A673 (cell line): ENCODE results near the gene GALNT13. TPM values are rescaled to one million over a fixed set of nuclear protein-coding genes. Genes with fewer than 3 reads are reported as not detected.

Experiments
- BruUV-seq: library from RNA; stranded (reverse); fragments of 400-500 nt; replicated peaks from 2 replicates; lab custom pipeline; 2021; lab: Mats Ljungman, UMichigan
- CTCF ChIA-PET: fragments of 300-600 bp; sonication (Branson Sonifier 250); formaldehyde crosslinking; loops from one replicate; lab custom pipeline; 2022; ENCODE audit warnings: antibody characterized with exemption; lab: Charles Lee
- POLR2A ChIA-PET: fragments of 300-600 bp; sonication (Branson Sonifier 250); formaldehyde crosslinking; loops from one replicate; lab custom pipeline; 2022; ENCODE audit warnings: antibody characterized with exemption; ENCODE audit not compliant: low non-redundant PET; lab: Charles Lee
- DNase-seq: peaks from one replicate; pipeline ENCODE4 v3.0.0-alpha.2; 2015; ENCODE audit warnings: low spot score
- H3K27ac ChIP-seq: fragments of 200-600 bp; sonication (generic); 2 replicates; pipeline ENCODE4 v1.5.1; 2016; ENCODE audit warnings: mixed run types, low read depth, mild to moderate bottlenecking, mixed read lengths, antibody characterized with exemption, low read length; ENCODE audit not compliant: poor library complexity, severe bottlenecking
- H3K27me3 ChIP-seq: fragments of 200-600 bp; sonication (generic); replicated peaks from 2 replicates; pipeline ENCODE4 v1.6.1; 2017; ENCODE audit warnings: mixed run types, low read depth, mild to moderate bottlenecking, mixed read lengths, antibody characterized with exemption, low read length; ENCODE audit not compliant: insufficient read depth, poor library complexity
- H3K36me3 ChIP-seq: fragments of 200-600 bp; sonication (generic); 2 replicates; pipeline ENCODE4 v1.6.1; 2016; ENCODE audit warnings: mixed run types, mild to moderate bottlenecking, mixed read lengths, antibody characterized with exemption, low read length; ENCODE audit not compliant: insufficient read depth, poor library complexity, severe bottlenecking
- H3K4me1 ChIP-seq: fragments of 200-600 bp; sonication (generic); 2 replicates; pipeline ENCODE4 v1.6.1; 2017; ENCODE audit warnings: mixed run types, mild to moderate bottlenecking, mixed read lengths, antibody characterized with exemption, low read length; ENCODE audit not compliant: insufficient read depth, poor library complexity, severe bottlenecking
- H3K4me3 ChIP-seq: fragments of 200-600 bp; sonication (generic); 2 replicates; pipeline ENCODE4 v1.5.1; 2016; ENCODE audit warnings: low read depth, mixed run types, mild to moderate bottlenecking, mixed read lengths, low read length; ENCODE audit not compliant: poor library complexity, severe bottlenecking
- H3K9me3 ChIP-seq: fragments of 200-600 bp; sonication (generic); 2 replicates; pipeline ENCODE4 v1.6.1; 2016; ENCODE audit warnings: mixed run types, low read depth, mild to moderate bottlenecking, mixed read lengths, antibody characterized with exemption, low read length; ENCODE audit not compliant: poor library complexity, severe bottlenecking
- CTCF ChIP-seq: fragments of 300-800, 200-600 bp; sonication (generic); conservative IDR thresholded peaks from 2 replicates; pipeline ENCODE4 v1.5.1; 2017; ENCODE audit warnings: low read depth, mild to moderate bottlenecking, antibody characterized with exemption, low read length, moderate library complexity, mixed read lengths
- EZH2 ChIP-seq: fragments of 200-600 bp; sonication (generic); IDR thresholded peaks from 2 replicates; pipeline ENCODE4 v1.6.1; 2017; ENCODE audit warnings: borderline replicate concordance, low read depth, mild to moderate bottlenecking, mixed read lengths, antibody characterized with exemption, low read length; ENCODE audit not compliant: poor library complexity, severe bottlenecking
- intact Hi-C: fragments of 100-400 bp; cut with micrococcal nuclease; formaldehyde crosslinking; loops from one replicate; pipeline ENCODE4 v1.10.0; 2022; ENCODE audit not compliant: unreplicated experiment
- total RNA-seq: library from RNA; stranded (reverse); gene quantifications from 2 replicates; pipeline ENCODE4 v1.2.3, GENCODE V29; 2021

GALNT13 gene
- total RNA-seq, 1 experiment from 2014 or later: not detected

DNA sequence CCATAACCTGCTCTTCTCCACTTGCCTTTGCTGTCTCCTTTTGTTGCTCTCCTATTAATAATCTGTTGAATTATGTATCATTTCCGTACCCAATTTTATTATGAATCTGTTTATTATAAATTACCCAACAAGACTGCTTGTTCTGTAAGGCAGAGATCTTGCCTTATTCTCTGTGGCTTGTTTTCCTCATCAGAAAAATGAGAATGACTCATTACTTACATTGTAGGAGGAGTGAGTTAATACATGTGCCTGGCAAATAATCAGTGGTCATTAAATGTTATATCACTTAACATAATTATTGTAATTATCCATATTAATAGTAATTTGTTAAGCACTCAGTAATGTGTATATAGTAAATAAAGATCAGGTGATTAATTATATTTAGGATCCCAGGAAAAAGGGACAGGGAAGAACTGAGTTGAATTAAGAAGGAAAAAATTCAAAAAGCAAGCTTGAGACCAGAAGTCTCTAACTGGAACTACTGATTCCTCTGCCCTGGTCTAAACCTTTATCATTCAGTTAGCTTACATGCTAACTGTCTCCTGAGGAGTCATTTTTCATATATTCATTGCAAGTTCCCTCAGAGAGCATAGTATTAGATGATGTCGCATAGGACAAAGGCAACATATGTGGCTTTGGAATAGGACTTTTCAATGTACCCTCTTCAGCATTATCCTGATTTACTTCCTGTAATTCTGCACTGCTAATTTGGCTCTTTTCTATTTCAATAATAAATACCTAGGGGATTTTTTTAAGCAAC, 335.7 kb downstream of the GALNT13 start:
- H3K27ac ChIP-seq: no peak overlapping the region
- DNase-seq: no peak
- H3K27me3 ChIP-seq: no peaks in the 10 kb centered on the region
- no peaks in the 10 kb centered on the region for H3K9me3 ChIP-seq
- ChIA-PET CTCF (no interaction called here), POLR2A (no interaction called here)
- H3K4me1 ChIP-seq: no peaks in the 10 kb centered on the region
- H3K4me3 ChIP-seq: no peak overlapping the region
- TF ChIP-seq EZH2 (no peak), CTCF (no peak)
- no TSS peak for BruUV-seq
- intact Hi-C loops: no loop called here
- H3K36me3 ChIP-seq: no peaks in the 10 kb centered on the region

DNA sequence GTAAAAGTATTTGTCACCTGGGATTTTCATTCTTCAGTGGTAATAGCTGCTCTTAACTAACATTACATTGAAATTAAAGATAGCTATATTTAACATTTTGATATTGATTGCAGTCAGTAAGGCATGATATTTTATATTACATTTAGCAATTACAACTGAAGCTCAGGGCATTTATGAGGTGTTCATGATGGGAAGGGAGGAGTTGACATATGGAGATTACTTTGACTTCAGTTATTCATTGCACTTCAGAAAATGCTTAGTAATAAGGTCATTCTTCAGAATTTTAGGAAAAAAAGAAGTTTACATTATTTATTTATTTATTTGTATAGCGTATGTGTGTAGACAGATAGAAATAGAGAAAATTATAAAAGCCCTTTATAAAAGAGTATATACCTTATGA, 352.0 kb downstream of the GALNT13 start:
- BruUV-seq: no TSS peak
- intact Hi-C loops: no loop called here
- no peaks in the 10 kb centered on the region for H3K9me3 ChIP-seq
- ChIA-PET CTCF (no interaction called here), POLR2A (no interaction called here)
- H3K4me3 ChIP-seq: no peak overlapping the region
- H3K27me3 ChIP-seq: no peaks in the 10 kb centered on the region
- DNase-seq: no peak
- H3K36me3 ChIP-seq: no peaks in the 10 kb centered on the region
- H3K4me1 ChIP-seq: no peaks in the 10 kb centered on the region
- TF ChIP-seq CTCF (no peak), EZH2 (no peak)
- H3K27ac ChIP-seq: no peak overlapping the region

GRCh38 chr2:154226931-154227330, 355.2 kb downstream of the GALNT13 start:
- ChIA-PET CTCF (no interaction called here), POLR2A (no interaction called here)
- TF ChIP-seq EZH2: no peak
- no peak for TF ChIP-seq CTCF
- intact Hi-C loops: no loop called here
- H3K27ac ChIP-seq: no peak overlapping the region
- H3K9me3 ChIP-seq: no peaks in the 10 kb centered on the region
- no peaks in the 10 kb centered on the region for H3K36me3 ChIP-seq
- H3K4me3 ChIP-seq: no peak overlapping the region
- no peak for DNase-seq
- H3K4me1 ChIP-seq: no peaks in the 10 kb centered on the region
- no peaks in the 10 kb centered on the region for H3K27me3 ChIP-seq
- BruUV-seq: no TSS peak
